Measurements from ENCODE around the gene CEP104.

Gene CEP104

DNA sequence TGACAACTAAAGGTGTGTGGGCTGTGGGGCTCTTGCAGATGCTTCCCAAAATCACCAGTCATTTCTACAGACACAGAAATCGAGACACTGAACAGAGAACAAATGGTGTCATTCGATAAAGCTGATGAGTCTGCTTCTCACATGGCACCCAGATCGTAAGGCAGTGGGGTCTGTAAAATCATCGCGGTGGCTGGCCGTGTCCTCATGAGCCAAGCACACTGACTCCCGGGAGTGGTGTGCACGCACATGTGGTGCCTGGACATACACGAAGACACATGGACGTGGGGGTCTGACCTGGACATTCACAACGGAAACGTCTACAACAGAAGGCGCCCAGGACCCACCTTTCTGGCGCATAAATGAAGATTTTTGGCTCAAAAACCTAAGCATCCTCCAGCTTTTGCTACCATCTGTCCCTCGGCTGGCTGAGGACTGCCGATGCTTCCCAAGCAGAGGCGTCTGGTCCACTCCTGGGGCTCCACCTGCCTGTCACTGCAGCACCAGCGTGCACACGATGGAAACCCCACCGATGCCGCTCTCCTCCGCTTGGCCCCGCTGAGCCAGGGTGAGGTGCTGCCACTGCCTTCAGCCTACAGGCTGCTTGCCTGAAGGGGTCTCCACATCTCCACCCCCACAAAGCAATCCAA, 77.6 kb downstream of the CEP104 start:
- no peak overlapping the region for H3K4me3 ChIP-seq (ENCODE audit: low read depth, low read length)
- TF ChIP-seq, protein P1, sequence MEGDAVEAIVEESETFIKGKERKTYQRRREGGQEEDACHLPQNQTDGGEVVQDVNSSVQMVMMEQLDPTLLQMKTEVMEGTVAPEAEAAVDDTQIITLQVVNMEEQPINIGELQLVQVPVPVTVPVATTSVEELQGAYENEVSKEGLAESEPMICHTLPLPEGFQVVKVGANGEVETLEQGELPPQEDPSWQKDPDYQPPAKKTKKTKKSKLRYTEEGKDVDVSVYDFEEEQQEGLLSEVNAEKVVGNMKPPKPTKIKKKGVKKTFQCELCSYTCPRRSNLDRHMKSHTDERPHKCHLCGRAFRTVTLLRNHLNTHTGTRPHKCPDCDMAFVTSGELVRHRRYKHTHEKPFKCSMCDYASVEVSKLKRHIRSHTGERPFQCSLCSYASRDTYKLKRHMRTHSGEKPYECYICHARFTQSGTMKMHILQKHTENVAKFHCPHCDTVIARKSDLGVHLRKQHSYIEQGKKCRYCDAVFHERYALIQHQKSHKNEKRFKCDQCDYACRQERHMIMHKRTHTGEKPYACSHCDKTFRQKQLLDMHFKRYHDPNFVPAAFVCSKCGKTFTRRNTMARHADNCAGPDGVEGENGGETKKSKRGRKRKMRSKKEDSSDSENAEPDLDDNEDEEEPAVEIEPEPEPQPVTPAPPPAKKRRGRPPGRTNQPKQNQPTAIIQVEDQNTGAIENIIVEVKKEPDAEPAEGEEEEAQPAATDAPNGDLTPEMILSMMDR (IDR thresholded peaks at IDR 0.05; ENCODE audit: low read depth, low read length, missing control alignments) = no peak
- no peak for DNase-seq (ENCODE audit: low read depth)

DNA sequence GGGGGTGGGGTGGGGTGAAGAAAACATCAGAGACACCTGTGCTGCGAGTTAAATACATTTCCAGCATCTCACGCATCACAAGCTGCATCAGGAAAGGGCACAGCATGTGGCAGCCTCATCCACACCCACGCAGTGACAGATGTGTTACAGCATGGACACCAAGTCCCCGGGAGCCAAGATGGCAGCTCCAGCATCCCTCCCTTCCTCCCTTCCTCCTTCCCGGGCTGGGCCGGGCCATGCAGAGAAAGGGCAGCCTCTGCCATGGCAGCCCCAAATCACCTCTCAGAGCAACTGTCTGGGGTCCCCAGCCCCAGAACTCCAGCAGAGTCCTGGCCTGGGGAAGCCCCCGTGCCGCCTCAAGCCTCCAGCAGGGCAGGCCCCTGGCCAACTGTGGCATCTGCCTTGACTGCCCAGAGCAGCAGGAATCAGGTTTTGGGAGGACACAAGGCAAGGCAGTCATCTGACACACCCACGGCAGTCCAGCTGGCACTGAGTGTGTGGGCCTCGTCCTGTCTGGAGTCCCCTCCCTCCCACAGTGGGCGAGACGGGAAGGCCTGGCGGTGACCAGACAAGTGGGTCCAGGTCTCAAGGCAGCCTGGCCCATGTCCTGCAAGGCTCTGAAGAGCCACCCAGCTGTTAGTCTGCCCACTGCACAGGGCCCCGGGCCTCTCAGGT, 78.3 kb downstream of the CEP104 start:
- no peak for DNase-seq (ENCODE audit: low read depth)
- TF ChIP-seq, protein P1 (IDR thresholded peaks at IDR 0.05; ENCODE audit: low read depth, low read length, missing control alignments) = no peak
- no peak overlapping the region for H3K4me3 ChIP-seq (ENCODE audit: low read depth, low read length)

DNA sequence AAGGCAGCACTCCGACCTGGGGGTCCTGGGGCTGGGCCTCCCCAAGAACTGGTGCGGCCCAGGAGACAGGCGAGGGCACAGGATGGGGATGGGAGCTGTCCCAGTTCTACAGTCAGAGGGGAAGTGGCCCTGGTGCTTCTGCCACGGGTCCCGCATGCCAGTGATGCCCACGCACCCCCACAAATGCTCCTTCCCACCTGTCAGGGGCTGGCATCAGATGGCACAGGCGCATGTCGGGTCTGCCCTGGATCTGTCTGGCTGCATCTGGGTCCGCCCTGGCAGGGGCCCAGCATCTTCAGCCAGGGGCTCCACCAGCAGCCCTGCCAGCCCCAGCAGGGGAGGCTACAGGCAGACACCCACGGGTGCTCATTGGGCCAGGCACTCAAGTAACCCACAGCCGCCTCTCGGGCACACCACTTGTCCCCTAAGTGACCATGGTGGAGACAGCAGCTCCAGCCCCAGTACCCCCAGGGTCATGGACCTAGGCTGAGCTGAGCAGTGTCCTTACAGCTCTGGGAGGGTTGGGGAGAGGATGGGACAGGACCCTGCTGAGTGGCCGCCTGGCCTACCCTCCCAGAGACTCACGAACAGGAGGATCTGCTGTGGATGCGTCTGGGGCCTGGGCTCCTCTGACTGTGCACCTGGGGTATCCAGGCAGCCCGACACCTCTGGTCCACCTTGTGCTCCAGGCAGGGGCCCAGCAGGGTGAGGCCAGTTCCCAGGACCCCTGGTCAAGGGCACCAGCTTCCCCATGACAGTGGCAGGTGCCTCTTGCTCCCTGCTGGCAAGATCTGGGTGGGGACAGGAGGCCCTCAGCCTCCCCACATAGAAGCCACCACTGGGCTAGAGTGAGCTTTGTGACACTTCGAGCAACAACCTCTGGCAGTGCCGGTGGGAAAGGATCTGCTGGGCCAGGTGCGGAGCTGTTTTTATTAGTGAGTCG, 79.1 kb downstream of the CEP104 start:
- TF ChIP-seq, protein P1 (IDR thresholded peaks at IDR 0.05; ENCODE audit: low read depth, low read length, missing control alignments) = no peak
- DNase-seq (ENCODE audit: low read depth) = no peak
- H3K4me3 ChIP-seq (ENCODE audit: low read depth, low read length) = no peak overlapping the region

- H3K4me3 ChIP-seq (ENCODE audit: low read depth, low read length) = no peak overlapping the region
- TF ChIP-seq, protein P1 (IDR thresholded peaks at IDR 0.05; ENCODE audit: low read depth, low read length, missing control alignments) = no peak
- no peak for DNase-seq (ENCODE audit: low read depth)
Observed at GRCh38 chr1:3777078-3777547, 79.9 kb downstream of the CEP104 start.

GRCh38 chr1:3776231-3776961, 80.6 kb downstream of the CEP104 start:
- DNase-seq (ENCODE audit: low read depth) = no peak
- TF ChIP-seq, protein P1 (IDR thresholded peaks at IDR 0.05; ENCODE audit: low read depth, low read length, missing control alignments) = no peak
- H3K4me3 ChIP-seq (ENCODE audit: low read depth, low read length) = no peak overlapping the region

DNA sequence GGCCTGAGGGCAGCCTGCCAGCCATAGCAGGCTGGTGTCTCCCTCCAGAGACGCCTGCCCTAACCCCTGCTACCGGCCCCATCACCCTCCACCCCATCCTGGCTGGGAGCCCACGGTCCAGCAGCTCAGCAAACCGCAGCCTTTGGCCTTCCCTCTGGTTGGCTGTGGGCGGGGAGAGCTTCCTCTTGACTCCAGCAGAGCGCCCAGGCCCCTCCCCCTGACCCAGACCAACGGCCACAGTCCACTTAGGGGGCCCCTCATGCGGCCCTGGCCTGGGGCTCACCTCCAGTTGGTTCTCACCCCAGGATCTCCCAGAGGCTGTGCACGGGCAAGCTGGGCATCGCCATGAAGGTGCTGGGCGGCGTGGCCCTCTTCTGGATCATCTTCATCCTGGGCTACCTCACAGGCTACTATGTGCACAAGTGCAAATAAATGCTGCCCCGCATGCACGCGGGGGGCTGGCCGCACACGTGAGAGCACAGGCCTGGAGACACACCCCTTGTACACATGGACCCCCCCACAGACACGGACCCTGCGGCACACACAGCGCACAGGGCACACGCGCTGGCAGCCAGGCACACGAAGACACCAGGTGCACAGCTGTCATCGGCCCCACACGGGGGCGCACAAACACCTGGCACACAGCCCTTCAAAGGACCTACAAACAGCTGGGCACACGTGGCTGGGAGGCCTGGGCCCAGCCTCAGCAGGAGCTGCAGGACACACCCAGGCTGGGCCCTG, 81.4 kb downstream of the CEP104 start:
- DNase-seq (ENCODE audit: low read depth) = no peak
- TF ChIP-seq, protein P1 (IDR thresholded peaks at IDR 0.05; ENCODE audit: low read depth, low read length, missing control alignments) = peak; percentile 77
- H3K4me3 ChIP-seq (ENCODE audit: low read depth, low read length) = no peak overlapping the region
